22Rv1 (cell line): ENCODE measurements around the gene ZBBX.

Experiments used
- H3K27ac ChIP-seq: fragments of 450-650 bp; 2 replicates; pipeline ENCODE4 v1.5.1; 2017
- ZFX ChIP-seq: fragments of 450-650 bp; IDR thresholded peaks from 2 replicates; pipeline ENCODE4 v1.6.1; 2017; ENCODE audit warnings: antibody characterized with exemption, borderline replicate concordance
- TF ChIP-seq, protein P1 (sequence below): fragments of 450-650 bp; IDR thresholded peaks from 2 replicates; pipeline ENCODE4 v1.5.1; 2017; ENCODE audit warnings: mild to moderate bottlenecking

The ZBBX gene

DNA sequence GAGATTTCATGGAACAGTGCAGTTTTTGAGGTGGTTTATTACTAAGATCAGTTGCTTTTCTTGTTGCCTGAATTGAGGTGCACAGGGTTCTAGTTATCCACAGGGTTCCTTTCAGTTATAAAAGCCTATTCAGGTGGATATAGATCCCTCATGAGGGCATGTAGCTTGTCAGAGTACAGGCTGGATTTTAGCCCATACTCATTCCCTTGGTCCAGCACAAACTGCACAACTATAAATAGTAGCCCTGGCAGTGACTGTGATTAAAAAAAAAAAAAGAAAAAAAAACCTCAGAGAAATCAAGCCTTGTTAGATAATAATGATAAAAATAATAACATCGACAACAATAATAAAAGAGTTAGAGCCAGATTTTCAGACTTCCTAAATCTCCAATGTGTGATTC lies 154.3 kb downstream of the ZBBX start:
- H3K27ac ChIP-seq, result no peak overlapping the region
- TF ChIP-seq, protein P1, sequence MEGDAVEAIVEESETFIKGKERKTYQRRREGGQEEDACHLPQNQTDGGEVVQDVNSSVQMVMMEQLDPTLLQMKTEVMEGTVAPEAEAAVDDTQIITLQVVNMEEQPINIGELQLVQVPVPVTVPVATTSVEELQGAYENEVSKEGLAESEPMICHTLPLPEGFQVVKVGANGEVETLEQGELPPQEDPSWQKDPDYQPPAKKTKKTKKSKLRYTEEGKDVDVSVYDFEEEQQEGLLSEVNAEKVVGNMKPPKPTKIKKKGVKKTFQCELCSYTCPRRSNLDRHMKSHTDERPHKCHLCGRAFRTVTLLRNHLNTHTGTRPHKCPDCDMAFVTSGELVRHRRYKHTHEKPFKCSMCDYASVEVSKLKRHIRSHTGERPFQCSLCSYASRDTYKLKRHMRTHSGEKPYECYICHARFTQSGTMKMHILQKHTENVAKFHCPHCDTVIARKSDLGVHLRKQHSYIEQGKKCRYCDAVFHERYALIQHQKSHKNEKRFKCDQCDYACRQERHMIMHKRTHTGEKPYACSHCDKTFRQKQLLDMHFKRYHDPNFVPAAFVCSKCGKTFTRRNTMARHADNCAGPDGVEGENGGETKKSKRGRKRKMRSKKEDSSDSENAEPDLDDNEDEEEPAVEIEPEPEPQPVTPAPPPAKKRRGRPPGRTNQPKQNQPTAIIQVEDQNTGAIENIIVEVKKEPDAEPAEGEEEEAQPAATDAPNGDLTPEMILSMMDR, result no peak
- no peak for TF ChIP-seq ZFX

- TF ChIP-seq, protein P1, result peak; percentile 62
- no peak for TF ChIP-seq ZFX
- H3K27ac ChIP-seq, result no peak overlapping the region
Observed at GRCh38 chr3:167209011-167209410, 171.1 kb downstream of the ZBBX start.

DNA sequence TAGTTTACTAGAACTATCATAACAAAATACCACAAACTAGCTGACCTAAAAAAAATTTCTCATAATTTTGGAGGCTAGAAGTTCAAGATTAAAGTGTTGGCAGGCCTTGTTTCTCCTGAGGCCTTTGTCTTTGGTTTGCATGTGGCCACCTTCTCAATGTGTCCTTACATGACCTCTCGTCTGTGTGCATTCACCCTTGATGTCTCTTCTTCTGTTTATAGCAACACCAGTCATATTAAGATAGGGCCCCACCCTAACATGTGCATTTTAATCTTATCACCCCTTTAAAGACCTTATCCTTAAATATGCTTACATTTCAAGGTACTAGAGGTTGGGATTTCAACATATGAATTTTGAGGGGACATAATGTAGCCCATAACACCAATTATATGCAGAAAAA lies 177.0 kb downstream of the ZBBX start:
- TF ChIP-seq ZFX, result no peak
- TF ChIP-seq, protein P1, result no peak
- H3K27ac ChIP-seq, result no peak overlapping the region

GRCh38 chr3:167198949-167199600 lies 181.0 kb downstream of the ZBBX start:
- TF ChIP-seq ZFX, result no peak
- TF ChIP-seq, protein P1, result no peak
- no peak overlapping the region for H3K27ac ChIP-seq
